ENCODE data around the gene APOBEC3B. TPM values are rescaled to one million over a fixed set of nuclear protein-coding genes. Genes with fewer than 3 reads are reported as not detected.
A peak's percentile ranks its signal among the peaks of the same experiment; 100 is the strongest.
"Not testable (repeated sequence)": the region's sequence is repeated elsewhere in the genome, so short reads cannot be mapped to it uniquely, and the experiment has no call there.

Gene APOBEC3B
- total RNA-seq, 2 donors from 2014 or later: 0.90 TPM; not detected in 1

DNA sequence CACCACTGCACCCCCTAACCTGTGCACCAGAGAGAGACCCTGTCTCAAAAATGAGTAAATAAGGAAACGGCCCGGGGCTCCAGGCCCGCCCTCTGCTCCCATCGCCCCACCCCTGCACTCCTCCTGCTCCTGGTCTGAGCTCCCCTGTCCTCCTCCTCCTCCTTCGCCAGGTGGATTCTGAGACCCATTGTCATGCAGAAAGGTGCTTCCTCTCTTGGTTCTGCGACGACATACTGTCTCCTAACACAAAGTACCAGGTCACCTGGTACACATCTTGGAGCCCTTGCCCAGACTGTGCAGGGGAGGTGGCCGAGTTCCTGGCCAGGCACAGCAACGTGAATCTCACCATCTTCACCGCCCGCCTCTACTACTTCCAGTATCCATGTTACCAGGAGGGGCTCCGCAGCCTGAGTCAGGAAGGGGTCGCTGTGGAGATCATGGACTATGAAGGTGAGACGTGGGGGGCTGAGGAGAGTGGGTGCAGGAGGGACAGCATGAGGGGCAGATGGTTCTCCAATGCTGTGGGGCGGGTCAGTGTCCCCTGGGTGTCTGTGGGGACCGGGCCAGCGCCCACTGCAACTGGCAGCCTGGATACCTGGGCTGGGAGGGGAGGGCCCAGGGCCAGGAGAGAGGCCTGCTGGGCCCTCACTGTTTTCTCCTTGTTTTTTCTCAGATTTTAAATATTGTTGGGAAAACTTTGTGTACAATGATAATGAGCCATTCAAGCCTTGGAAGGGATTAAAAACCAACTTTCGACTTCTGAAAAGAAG lies 35.6 kb downstream of the APOBEC3B start:
- Histone ChIP-seq H3K36me3 (no peaks in the 10 kb centered on the region), H3K9me3 (no peaks in the 10 kb centered on the region), H3K27me3 (no peaks in the 10 kb centered on the region), H3K27ac (no peak overlapping the region), H3K4me1 (peaks cover 0 to 33% of the 10 kb centered on the region in 2 donors), H3K4me3 (no peak overlapping the region)
- no peak for DNase-seq (ENCODE audit: low spot score)
- TF ChIP-seq, protein P1, sequence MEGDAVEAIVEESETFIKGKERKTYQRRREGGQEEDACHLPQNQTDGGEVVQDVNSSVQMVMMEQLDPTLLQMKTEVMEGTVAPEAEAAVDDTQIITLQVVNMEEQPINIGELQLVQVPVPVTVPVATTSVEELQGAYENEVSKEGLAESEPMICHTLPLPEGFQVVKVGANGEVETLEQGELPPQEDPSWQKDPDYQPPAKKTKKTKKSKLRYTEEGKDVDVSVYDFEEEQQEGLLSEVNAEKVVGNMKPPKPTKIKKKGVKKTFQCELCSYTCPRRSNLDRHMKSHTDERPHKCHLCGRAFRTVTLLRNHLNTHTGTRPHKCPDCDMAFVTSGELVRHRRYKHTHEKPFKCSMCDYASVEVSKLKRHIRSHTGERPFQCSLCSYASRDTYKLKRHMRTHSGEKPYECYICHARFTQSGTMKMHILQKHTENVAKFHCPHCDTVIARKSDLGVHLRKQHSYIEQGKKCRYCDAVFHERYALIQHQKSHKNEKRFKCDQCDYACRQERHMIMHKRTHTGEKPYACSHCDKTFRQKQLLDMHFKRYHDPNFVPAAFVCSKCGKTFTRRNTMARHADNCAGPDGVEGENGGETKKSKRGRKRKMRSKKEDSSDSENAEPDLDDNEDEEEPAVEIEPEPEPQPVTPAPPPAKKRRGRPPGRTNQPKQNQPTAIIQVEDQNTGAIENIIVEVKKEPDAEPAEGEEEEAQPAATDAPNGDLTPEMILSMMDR (IDR thresholded peaks at IDR 0.05): no peak

DNA sequence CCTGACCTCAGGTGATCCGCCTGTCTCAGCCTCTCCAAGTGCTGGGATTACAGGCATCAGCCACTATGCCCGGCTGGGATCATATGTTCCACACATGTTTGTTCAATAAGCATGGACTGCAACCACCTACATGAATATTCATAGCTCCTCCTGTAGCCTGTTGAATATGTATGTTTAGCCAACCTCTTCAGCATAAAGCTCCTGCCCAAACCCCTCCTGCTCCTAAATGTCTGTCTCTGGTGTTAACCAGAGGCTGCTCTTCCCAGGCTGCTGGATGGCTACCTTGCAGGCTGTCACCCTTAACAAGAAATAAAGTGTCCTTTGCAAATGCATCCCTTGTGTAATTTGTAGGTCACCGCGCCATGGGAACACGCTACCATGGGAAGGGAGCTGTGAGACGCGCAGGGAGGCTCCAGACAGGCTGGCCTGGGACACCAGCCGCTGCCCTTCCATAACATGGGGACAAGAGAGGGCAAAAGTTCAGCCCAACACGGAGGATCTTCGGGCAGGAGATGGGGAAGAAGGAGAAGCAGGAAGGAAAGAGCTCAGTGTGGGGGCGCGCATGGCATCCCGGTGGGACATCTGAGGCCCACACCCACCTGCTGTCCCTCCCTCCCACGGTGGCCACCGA lies 38.0 kb downstream of the APOBEC3B start:
- H3K27me3 ChIP-seq; DNase-seq (ENCODE audit: low spot score); H3K36me3 ChIP-seq; H3K9me3 ChIP-seq: not testable (repeated sequence)
- Histone ChIP-seq H3K4me1 (peaks cover 0 to 21% of the 10 kb centered on the region in 2 donors), H3K4me3 (peak overlapping the region in 1 of 2 donors; percentile 49), H3K27ac (peak overlapping the region; percentile 51 to 63)

DNA sequence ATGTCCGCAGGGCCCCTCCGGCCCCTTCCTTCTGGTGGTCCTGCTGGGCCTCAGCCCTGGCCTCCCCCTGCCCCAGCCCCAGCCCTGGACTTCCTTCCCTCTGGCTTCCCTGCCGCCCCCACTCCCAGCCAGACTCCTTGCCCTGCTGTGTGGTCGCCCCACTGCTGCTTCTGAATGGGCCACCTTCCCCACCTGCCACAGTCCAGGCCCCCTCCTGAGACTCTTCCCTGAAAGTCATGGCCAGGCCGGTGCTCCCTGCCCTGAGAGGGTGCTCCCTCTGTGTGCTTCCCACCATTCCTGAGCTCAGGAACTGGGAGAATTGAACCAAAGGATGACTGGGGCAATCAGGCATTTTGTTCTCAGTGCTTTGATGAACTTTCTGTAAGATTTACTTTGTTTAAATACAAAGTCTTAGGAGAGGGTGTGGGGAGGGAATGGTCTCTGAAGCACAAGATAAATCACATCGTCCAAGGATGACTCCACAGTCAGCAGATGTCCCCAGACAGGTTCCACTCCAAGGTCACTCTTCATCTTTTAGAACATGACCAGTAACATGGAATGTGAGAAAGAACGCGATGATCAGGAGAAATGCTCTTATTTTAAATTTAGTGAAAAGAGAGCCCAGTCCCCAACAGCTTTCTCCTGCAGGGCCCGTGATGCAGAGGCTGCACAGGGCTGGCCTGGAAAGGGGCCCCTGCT lies 39.6 kb downstream of the APOBEC3B start:
- Histone ChIP-seq H3K4me3 (peak overlapping the region; percentile 34 to 49), H3K4me1 (peaks cover 0 to 16% of the 10 kb centered on the region in 2 donors), H3K27ac (peak overlapping the region; percentile 69 to 70), H3K9me3 (no peaks in the 10 kb centered on the region), H3K27me3 (no peaks in the 10 kb centered on the region), H3K36me3 (no peaks in the 10 kb centered on the region)
- DNase-seq (ENCODE audit: low spot score): no peak
- TF ChIP-seq, protein P1 (IDR thresholded peaks at IDR 0.05): no peak

DNA sequence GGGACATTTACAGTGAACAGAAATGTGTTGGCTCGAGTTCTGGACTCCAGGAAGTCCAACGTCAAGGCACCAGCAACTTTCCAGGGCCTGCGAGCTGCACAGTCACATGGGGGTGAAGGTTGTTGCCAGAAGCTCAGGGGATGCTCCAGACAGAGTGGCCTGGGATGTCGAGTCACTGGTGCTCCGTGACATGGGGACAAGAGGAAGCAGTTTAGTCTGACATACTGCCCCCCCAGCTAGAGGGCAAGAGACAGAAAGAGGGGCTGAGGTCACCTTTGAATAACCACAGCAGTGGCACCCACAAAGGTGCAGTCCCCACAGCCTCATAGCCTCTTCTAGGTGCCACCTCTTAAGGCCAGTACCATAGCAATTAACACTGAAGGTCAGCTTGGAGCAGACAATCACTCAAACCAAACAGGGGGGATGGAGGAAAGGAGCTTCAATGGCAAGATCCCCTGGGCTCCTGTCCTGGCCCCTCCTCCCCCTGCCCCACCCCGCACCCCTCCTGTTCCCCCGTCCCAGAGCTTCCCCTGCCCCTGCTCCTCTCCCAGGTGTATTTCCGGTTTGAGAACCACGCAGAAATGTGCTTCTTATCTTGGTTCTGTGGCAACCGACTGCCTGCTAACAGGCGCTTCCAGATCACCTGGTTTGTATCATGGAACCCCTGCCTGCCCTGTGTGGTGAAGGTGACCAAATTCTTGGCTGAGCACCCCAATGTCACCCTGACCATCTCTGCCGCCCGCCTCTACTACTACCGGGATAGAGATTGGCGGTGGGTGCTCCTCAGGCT lies 42.6 kb downstream of the APOBEC3B start:
- H3K4me1 ChIP-seq: peaks cover 0 to 16% of the 10 kb centered on the region in 2 donors
- H3K27ac ChIP-seq: no peak overlapping the region
- no peaks in the 10 kb centered on the region for H3K36me3 ChIP-seq
- H3K27me3 ChIP-seq: no peaks in the 10 kb centered on the region
- no peak for DNase-seq (ENCODE audit: low spot score)
- TF ChIP-seq, protein P1 (IDR thresholded peaks at IDR 0.05): no peak
- no peak overlapping the region for H3K4me3 ChIP-seq
- H3K9me3 ChIP-seq: no peaks in the 10 kb centered on the region

DNA sequence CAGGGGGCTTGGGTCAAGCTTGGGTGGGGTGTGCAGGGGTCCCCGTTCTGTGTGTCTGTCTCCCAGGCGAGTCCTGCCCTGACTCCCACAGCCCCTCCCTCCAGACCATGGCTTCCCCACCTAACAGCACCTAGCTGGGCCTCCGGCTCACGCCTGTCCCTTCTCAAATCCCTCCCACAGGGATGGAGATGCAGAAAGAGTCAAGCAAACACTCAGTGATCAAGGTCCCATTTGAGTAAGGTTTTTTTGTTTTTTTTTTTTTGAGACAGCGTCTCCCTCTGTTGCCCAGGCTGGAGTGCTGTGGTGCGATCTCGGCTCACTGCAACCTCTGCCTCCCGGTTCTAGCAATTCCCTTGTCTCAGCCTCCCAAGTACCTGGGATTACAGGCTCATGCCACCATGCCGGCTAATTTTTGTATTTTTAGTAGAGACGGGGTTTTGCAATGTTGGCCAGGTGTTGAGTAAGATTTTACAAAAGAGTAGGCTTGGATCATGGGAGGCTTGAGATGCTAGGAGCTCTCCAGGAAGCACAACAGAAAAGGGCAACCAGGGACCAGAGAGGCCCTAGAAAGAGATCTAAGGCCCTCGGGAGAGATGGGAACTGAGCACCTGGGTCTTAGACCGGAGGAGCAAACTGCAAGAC lies 44.5 kb downstream of the APOBEC3B start:
- no peaks in the 10 kb centered on the region for H3K9me3 ChIP-seq
- no peak for DNase-seq (ENCODE audit: low spot score)
- H3K27ac ChIP-seq: no peak overlapping the region
- peaks cover 0 to 1% of the 10 kb centered on the region in 2 donors for H3K4me1 ChIP-seq
- no peaks in the 10 kb centered on the region for H3K36me3 ChIP-seq
- H3K4me3 ChIP-seq: no peak overlapping the region
- H3K27me3 ChIP-seq: no peaks in the 10 kb centered on the region
- TF ChIP-seq, protein P1 (IDR thresholded peaks at IDR 0.05): no peak

Data from right atrium auricular region (tissue), 2 donors.